Fibroblast of villous mesenchyme (primary cell): ENCODE measurements around the gene MTHFD1L. TPM values are rescaled to one million over a fixed set of nuclear protein-coding genes. Genes with fewer than 3 reads are reported as not detected.

ENCODE experiments used
- DNase-seq: peaks from one replicate; pipeline ENCODE4 v3.0.0-alpha.2; 2010; ENCODE audit warnings: low read depth
- H3K4me3 ChIP-seq: 2 replicates; pipeline ENCODE4 v1.5.1; 2011; ENCODE audit warnings: low read depth, mild to moderate bottlenecking, low read length
- total RNA-seq: library from RNA; depleted of rRNA; stranded (reverse); fragments of >200 nt; gene quantifications from 2 replicates; pipeline ENCODE4 v1.2.3, GENCODE V29; 2012
- TF ChIP-seq, protein P1 (sequence below): IDR thresholded peaks from 2 replicates; pipeline ENCODE4 v1.5.1; 2012; ENCODE audit warnings: low read depth, mild to moderate bottlenecking, low read length; ENCODE audit not compliant: insufficient read depth

Gene MTHFD1L
- total RNA-seq, 1 donor = 43.2 TPM

DNA sequence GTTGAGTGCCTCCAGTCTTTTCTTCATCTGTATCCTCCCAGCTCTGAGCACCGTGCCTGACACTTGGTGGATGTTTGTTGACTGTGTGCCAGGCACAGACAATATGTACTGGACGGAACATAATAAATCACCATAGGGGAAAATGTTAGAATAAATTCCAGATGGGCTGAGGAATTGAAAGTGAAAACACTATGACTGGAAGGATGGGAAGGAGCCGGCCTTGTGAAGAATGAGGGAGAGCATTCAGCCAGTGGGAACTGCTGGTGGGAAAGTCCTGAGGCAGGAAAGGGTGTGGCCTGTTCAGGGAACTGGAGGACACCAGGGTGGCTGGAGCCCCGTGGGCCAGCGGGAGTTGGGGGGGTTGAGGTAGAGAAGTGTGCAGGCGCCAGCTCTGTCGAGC, 75.4 kb downstream of the MTHFD1L start:
- no peak overlapping the region for H3K4me3 ChIP-seq
- TF ChIP-seq, protein P1, sequence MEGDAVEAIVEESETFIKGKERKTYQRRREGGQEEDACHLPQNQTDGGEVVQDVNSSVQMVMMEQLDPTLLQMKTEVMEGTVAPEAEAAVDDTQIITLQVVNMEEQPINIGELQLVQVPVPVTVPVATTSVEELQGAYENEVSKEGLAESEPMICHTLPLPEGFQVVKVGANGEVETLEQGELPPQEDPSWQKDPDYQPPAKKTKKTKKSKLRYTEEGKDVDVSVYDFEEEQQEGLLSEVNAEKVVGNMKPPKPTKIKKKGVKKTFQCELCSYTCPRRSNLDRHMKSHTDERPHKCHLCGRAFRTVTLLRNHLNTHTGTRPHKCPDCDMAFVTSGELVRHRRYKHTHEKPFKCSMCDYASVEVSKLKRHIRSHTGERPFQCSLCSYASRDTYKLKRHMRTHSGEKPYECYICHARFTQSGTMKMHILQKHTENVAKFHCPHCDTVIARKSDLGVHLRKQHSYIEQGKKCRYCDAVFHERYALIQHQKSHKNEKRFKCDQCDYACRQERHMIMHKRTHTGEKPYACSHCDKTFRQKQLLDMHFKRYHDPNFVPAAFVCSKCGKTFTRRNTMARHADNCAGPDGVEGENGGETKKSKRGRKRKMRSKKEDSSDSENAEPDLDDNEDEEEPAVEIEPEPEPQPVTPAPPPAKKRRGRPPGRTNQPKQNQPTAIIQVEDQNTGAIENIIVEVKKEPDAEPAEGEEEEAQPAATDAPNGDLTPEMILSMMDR = no peak
- DNase-seq = peak; percentile 86

DNA sequence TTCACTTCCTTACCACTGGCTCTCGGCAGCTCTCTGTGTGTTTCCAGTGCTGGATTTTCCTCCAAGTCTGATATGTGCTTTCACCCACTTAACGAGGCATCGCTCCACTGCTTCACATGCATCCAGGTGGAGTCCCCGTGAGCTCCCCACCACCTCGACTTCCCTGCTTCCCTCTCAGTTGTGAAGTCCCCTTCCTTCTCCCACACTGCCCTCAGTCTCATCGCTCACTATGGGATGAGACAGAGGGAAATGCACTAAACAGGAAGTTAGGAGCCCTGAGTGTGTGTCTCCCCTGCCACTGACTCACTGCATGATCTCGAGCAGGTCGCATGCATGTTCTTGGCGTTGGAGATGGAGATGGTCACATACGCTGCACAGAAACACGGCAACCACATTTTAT, 84.0 kb downstream of the MTHFD1L start:
- TF ChIP-seq, protein P1 = no peak
- no peak for DNase-seq
- no peak overlapping the region for H3K4me3 ChIP-seq

GRCh38 chr6:150953851-150954250, 88.3 kb downstream of the MTHFD1L start:
- no peak overlapping the region for H3K4me3 ChIP-seq
- DNase-seq = peak; percentile 38
- TF ChIP-seq, protein P1 = no peak

- no peak overlapping the region for H3K4me3 ChIP-seq
- no peak for DNase-seq
- TF ChIP-seq, protein P1 = no peak
These were observed 93.7 kb downstream of the MTHFD1L start for GRCh38 chr6:150959166-150959565.

- no peak overlapping the region for H3K4me3 ChIP-seq
- TF ChIP-seq, protein P1 = no peak
- DNase-seq = no peak
These were observed 96.9 kb downstream of the MTHFD1L start for GRCh38 chr6:150962436-150962835.

- no peak for DNase-seq
- no peak overlapping the region for H3K4me3 ChIP-seq
- TF ChIP-seq, protein P1 = no peak
These were observed 99.3 kb downstream of the MTHFD1L start for GRCh38 chr6:150964765-150965164.

- H3K4me3 ChIP-seq = no peak overlapping the region
- TF ChIP-seq, protein P1 = no peak
- no peak for DNase-seq
These were observed 101.3 kb downstream of the MTHFD1L start for GRCh38 chr6:150966786-150967185.
